ENCODE data around the gene ITFG2.

Gene ITFG2

GRCh38 chr12:2832550-2833127 is 20.2 kb downstream of the ITFG2 start:
- no peak for DNase-seq (ENCODE audit: low read depth, low spot score)

- DNase-seq (ENCODE audit: low read depth, low spot score) = no peak
These were observed 20.9 kb downstream of the ITFG2 start for GRCh38 chr12:2833327-2833726.

- no peak for DNase-seq (ENCODE audit: low read depth, low spot score)
These were observed 21.3 kb downstream of the ITFG2 start for GRCh38 chr12:2833810-2834209.

- DNase-seq (ENCODE audit: low read depth, low spot score) = no peak
These were observed 22.4 kb downstream of the ITFG2 start, which contains the start of gene NRIP2 for GRCh38 chr12:2834581-2835491. NRIP2 (minus strand) TSS chr12:2835035; CDS start chr12:2834983, 52 bp downstream.

- no peak for DNase-seq (ENCODE audit: low read depth, low spot score)
These were observed 23.4 kb downstream of the ITFG2 start for GRCh38 chr12:2835691-2836403.

- DNase-seq (ENCODE audit: low read depth, low spot score) = no peak
These were observed 24.1 kb downstream of the ITFG2 start for GRCh38 chr12:2836574-2836973.

- no peak for DNase-seq (ENCODE audit: low read depth, low spot score)
These were observed 28.7 kb downstream of the ITFG2 start for GRCh38 chr12:2841056-2841650.

GRCh38 chr12:2842948-2843347 is 30.5 kb downstream of the ITFG2 start:
- no peak for DNase-seq (ENCODE audit: low read depth, low spot score)

GRCh38 chr12:2844786-2845185 is 32.3 kb downstream of the ITFG2 start:
- no peak for DNase-seq (ENCODE audit: low read depth, low spot score)

- DNase-seq (ENCODE audit: low read depth, low spot score) = no peak
These were observed 32.8 kb downstream of the ITFG2 start for GRCh38 chr12:2845280-2845679.

GRCh38 chr12:2851931-2852330 is 39.5 kb downstream of the ITFG2 start:
- DNase-seq (ENCODE audit: low read depth, low spot score) = no peak

- no peak for DNase-seq (ENCODE audit: low read depth, low spot score)
These were observed 41.2 kb downstream of the ITFG2 start for GRCh38 chr12:2853626-2854025.

GRCh38 chr12:2854669-2855453 is 42.4 kb downstream of the ITFG2 start:
- no peak for DNase-seq (ENCODE audit: low read depth, low spot score)

GRCh38 chr12:2855546-2855945 is 43.1 kb downstream of the ITFG2 start:
- DNase-seq (ENCODE audit: low read depth, low spot score) = no peak

- DNase-seq (ENCODE audit: low read depth, low spot score) = no peak
These were observed 43.6 kb downstream of the ITFG2 start for GRCh38 chr12:2856051-2856450.

GRCh38 chr12:2857021-2857431 is 44.6 kb downstream of the ITFG2 start, which contains the start of gene TEX52:
TEX52 (minus strand) TSS chr12:2857039; CDS start chr12:2857026, 13 bp downstream.
- no peak for DNase-seq (ENCODE audit: low read depth, low spot score)

- no peak for DNase-seq (ENCODE audit: low read depth, low spot score)
These were observed 45.1 kb downstream of the ITFG2 start for GRCh38 chr12:2857576-2857975.

GRCh38 chr12:2858334-2858733 is 45.9 kb downstream of the ITFG2 start:
- DNase-seq (ENCODE audit: low read depth, low spot score) = no peak

- no peak for DNase-seq (ENCODE audit: low read depth, low spot score)
These were observed 46.5 kb downstream of the ITFG2 start for GRCh38 chr12:2858944-2859421.

GRCh38 chr12:2860170-2860569 is 47.7 kb downstream of the ITFG2 start:
- no peak for DNase-seq (ENCODE audit: low read depth, low spot score)

GRCh38 chr12:2862876-2863275 is 50.4 kb downstream of the ITFG2 start:
- DNase-seq (ENCODE audit: low read depth, low spot score) = no peak

Data from smooth muscle cell of the brain vasculature (primary cell).